Activated B cell treated with CpG ODN at 0.5 μM for 24 hours (primary cell): ENCODE data around the gene KMT2E. TPM values are rescaled to one million over a fixed set of nuclear protein-coding genes. Genes with fewer than 3 reads are reported as not detected.
A peak's percentile ranks its signal among the peaks of the same experiment; 100 is the strongest.
"Not testable (repeated sequence)": the region's sequence is repeated elsewhere in the genome, so short reads cannot be mapped to it uniquely, and the experiment has no call there.

Experiments used
- ATAC-seq: fragments of 200-7000 bp; cut with Tn5 transposase; one replicate; pipeline ENCODE4 v1.10.0; 2021; ENCODE audit warnings: low read depth, mild to moderate bottlenecking, moderate library complexity
- CTCF ChIA-PET: fragments of 350-600 bp; sonication (Branson Sonifier 250); formaldehyde crosslinking; loops from one replicate; lab custom pipeline; 2021; ENCODE audit warnings: antibody characterized with exemption; lab: Charles Lee
- POLR2A ChIA-PET: fragments of 350-600 bp; sonication (Branson Sonifier 250); formaldehyde crosslinking; loops from one replicate; lab custom pipeline; 2021; ENCODE audit warnings: antibody characterized with exemption; lab: Charles Lee
- DNase-seq: peaks from one replicate; pipeline ENCODE4 v3.0.0; 2022
- H3K27ac Mint-ChIP-seq: one replicate; pipeline ENCODE4 v1.8.0; 2020; ENCODE audit warnings: mixed read lengths
- H3K27me3 Mint-ChIP-seq: one replicate; pipeline ENCODE4 v1.8.0; 2021; ENCODE audit warnings: mixed read lengths
- H3K36me3 Mint-ChIP-seq: one replicate; pipeline ENCODE4 v1.8.0; 2021; ENCODE audit warnings: low read depth, mixed read lengths
- H3K4me1 Mint-ChIP-seq: one replicate; pipeline ENCODE4 v1.8.0; 2021; ENCODE audit warnings: mixed read lengths
- H3K4me3 Mint-ChIP-seq: one replicate; pipeline ENCODE4 v1.8.0; 2020; ENCODE audit warnings: mild to moderate bottlenecking, mixed read lengths
- H3K9me3 Mint-ChIP-seq: one replicate; pipeline ENCODE4 v1.8.0; 2020; ENCODE audit warnings: mixed read lengths
- intact Hi-C: fragments of 100-400 bp; cut with micrococcal nuclease; formaldehyde crosslinking; loops from one replicate; pipeline ENCODE4 v1.15.1; 2024
- total RNA-seq: library from RNA; stranded (reverse); gene quantifications from 2 replicates; pipeline ENCODE4 v1.2.3, GENCODE V29; 2022
- TF ChIP-seq, protein P1 (sequence below): fragments of 200-600 bp; IDR thresholded peaks from one replicate; pipeline ENCODE4 v1.8.0; 2022; ENCODE audit warnings: antibody characterized with exemption, mild to moderate bottlenecking

KMT2E gene
- total RNA-seq, 1 donor from 2014 or later, result 183 TPM

GRCh38 chr7:105003275-105003674, 10.7 kb upstream of the KMT2E start:
- TF ChIP-seq, protein P1, sequence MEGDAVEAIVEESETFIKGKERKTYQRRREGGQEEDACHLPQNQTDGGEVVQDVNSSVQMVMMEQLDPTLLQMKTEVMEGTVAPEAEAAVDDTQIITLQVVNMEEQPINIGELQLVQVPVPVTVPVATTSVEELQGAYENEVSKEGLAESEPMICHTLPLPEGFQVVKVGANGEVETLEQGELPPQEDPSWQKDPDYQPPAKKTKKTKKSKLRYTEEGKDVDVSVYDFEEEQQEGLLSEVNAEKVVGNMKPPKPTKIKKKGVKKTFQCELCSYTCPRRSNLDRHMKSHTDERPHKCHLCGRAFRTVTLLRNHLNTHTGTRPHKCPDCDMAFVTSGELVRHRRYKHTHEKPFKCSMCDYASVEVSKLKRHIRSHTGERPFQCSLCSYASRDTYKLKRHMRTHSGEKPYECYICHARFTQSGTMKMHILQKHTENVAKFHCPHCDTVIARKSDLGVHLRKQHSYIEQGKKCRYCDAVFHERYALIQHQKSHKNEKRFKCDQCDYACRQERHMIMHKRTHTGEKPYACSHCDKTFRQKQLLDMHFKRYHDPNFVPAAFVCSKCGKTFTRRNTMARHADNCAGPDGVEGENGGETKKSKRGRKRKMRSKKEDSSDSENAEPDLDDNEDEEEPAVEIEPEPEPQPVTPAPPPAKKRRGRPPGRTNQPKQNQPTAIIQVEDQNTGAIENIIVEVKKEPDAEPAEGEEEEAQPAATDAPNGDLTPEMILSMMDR, result no peak
- POLR2A ChIA-PET, result interaction anchor here (0.7 to 1.9 kb wide), 4 partner anchors 9 to 22 kb away, joined by 3 to 24 read pairs (median 4); no protein-coding TSS in a partner anchor
- CTCF ChIA-PET, result no interaction called here
- Mint-ChIP-seq H3K9me3 (no peaks in the 10 kb centered on the region), H3K4me3 (peak overlapping the region; percentile 24), H3K27me3 (no peaks in the 10 kb centered on the region), H3K4me1 (peaks cover 88% of the 10 kb centered on the region), H3K27ac (peak overlapping the region; percentile 76), H3K36me3 (peaks cover 61% of the 10 kb centered on the region)
- DNase-seq (no peak), ATAC-seq (peak; percentile 47)
- intact Hi-C loops, result no loop called here

DNA sequence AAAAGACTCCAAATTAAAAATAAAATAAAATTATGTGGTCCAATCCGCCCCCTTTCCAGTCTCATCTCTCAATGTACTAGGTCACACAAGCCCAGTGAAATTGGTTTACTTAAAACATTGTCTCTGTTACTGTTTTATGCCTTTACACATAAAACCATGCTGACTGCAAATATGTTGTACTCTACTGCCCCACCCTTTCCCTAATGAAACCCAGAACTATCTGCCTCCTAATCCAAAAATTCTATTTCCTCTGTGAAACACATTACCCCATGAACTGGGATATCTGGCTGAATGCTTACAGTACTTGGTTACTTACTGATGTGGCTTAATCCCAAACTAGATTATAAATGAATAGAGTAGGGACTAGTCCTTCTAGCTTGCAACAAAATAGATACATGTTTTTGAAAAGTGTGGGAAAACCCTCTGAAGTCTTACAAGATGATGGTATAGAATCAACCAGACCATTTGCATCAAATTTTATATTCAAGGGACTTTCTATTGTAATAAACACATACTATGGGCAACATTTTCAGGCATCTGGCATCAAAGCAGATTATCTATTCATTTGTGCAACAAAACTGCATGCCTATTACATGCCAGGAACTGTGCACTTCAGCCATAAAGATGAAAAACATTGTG, 10.0 kb upstream of the KMT2E start:
- ChIA-PET CTCF (no interaction called here), POLR2A (interaction anchor here (1.6 to 1.9 kb wide), 2 partner anchors 8 to 20 kb away, joined by 4 to 24 read pairs; no protein-coding TSS in a partner anchor)
- Mint-ChIP-seq H3K4me1 (peaks cover 88% of the 10 kb centered on the region), H3K4me3 (peak overlapping the region; percentile 41), H3K36me3 (peaks cover 65% of the 10 kb centered on the region), H3K27ac (peak overlapping the region; percentile 1), H3K27me3 (no peaks in the 10 kb centered on the region), H3K9me3 (no peaks in the 10 kb centered on the region)
- DNase-seq (no peak), ATAC-seq (no peak)
- intact Hi-C loops, result loop anchor here (1.0 kb wide), 1 partner anchor 8 kb away; no protein-coding TSS in a partner anchor
- TF ChIP-seq, protein P1, result no peak

- H3K27ac Mint-ChIP-seq, result peak overlapping the region; percentile 70
- ATAC-seq, intact Hi-C loops, H3K9me3 Mint-ChIP-seq, H3K27me3 Mint-ChIP-seq, DNase-seq: not testable (repeated sequence)
- peak overlapping the region; percentile 17 for H3K4me3 Mint-ChIP-seq
- POLR2A ChIA-PET, result interaction anchor here (14.0 kb wide), 1 partner anchor 19 kb away, joined by 545 read pairs; no protein-coding TSS in a partner anchor
- H3K4me1 Mint-ChIP-seq, result peaks cover 90% of the 10 kb centered on the region
- CTCF ChIA-PET, result interaction anchor here (8.4 kb wide), 1 partner anchor 22 kb away, joined by 67 read pairs; no protein-coding TSS in a partner anchor
- H3K36me3 Mint-ChIP-seq, result peaks cover 70% of the 10 kb centered on the region
Observed at GRCh38 chr7:105005006-105005405, 9.0 kb upstream of the KMT2E start.

- POLR2A ChIA-PET, result interaction anchor here (14.0 kb wide), 1 partner anchor 19 kb away, joined by 545 read pairs; no protein-coding TSS in a partner anchor
- CTCF ChIA-PET, result interaction anchor here (8.4 kb wide), 1 partner anchor 22 kb away, joined by 67 read pairs; no protein-coding TSS in a partner anchor
- Mint-ChIP-seq H3K4me3 (peak overlapping the region; percentile 17), H3K36me3 (peaks cover 70% of the 10 kb centered on the region), H3K4me1 (peaks cover 90% of the 10 kb centered on the region), H3K27ac (peak overlapping the region; percentile 70)
- H3K9me3 Mint-ChIP-seq, DNase-seq, ATAC-seq, H3K27me3 Mint-ChIP-seq, intact Hi-C loops: not testable (repeated sequence)
Observed at GRCh38 chr7:105005486-105005885, 8.5 kb upstream of the KMT2E start.

DNA sequence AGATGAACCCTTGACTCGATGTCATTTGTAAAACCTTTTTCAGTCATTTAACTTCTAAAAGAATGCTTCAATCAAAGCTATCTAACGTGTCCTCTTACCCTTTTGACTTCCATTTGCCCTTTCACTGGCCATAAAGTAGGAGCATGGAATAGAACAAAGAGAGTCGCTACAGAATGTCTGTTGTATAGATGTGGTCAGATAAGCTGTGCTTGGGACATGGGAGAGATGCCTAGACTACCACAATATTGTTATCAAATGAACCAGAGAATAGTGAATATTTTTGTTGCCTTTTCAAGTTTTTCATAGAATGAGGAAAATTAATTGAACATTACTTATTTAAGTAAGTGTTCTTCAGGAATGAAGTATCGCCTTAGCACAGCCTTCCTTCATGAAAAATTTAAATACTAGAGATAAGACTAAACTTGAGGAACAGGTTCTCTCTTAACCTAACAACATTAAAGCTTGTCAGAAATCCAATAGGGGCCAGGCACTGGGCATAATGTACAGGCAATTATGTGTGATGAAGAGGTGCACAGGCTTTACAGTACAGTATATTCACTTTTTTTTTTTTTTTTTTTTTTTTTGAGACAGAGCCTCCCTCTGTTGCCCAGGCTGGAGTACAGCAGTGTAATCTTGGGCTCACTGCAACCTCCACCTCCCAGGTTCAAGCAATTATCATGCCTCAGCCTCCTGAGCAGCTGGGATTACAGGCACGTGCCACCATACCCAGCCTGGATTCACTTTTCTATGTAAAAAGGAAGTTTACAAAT, 7.5 kb upstream of the KMT2E start:
- Mint-ChIP-seq H3K9me3 (no peaks in the 10 kb centered on the region), H3K36me3 (peaks cover 71% of the 10 kb centered on the region), H3K27ac (peak overlapping the region; percentile 7), H3K4me1 (peaks cover 88% of the 10 kb centered on the region), H3K4me3 (peak overlapping the region; percentile 9), H3K27me3 (no peaks in the 10 kb centered on the region)
- CTCF ChIA-PET, result interaction anchor here (8.4 kb wide), 1 partner anchor 23 kb away, joined by 67 read pairs; no protein-coding TSS in a partner anchor
- ATAC-seq (no peak), DNase-seq (no peak)
- TF ChIP-seq, protein P1, result no peak
- POLR2A ChIA-PET, result interaction anchor here (0.6 to 14.0 kb wide), 2 partner anchors 21 to 64 kb away, joined by 3 to 545 read pairs; no protein-coding TSS in a partner anchor
- intact Hi-C loops, result loop anchor here (1.0 kb wide), 1 partner anchor 12 kb away; no protein-coding TSS in a partner anchor
